Transverse colon (tissue), 4 donors: Measurements from ENCODE around the gene CAMKV. TPM values are rescaled to one million over a fixed set of nuclear protein-coding genes. Genes with fewer than 3 reads are reported as not detected.
"Not testable (repeated sequence)": the region's sequence is repeated elsewhere in the genome, so short reads cannot be mapped to it uniquely, and the experiment has no call there.

ENCODE experiments used
- DNase-seq: peaks from one replicate; pipeline ENCODE4 v3.0.0-alpha.2; 2019
- H3K27ac ChIP-seq, 4 donors: fragments of 200-600 bp; sonication (generic); 2 replicates each; pipeline ENCODE4 v1.5.1; 2016 to 2018; ENCODE audit warnings: inconsistent platforms in 4 of 4
- H3K27me3 ChIP-seq: fragments of 200-600 bp; sonication (generic); 2 replicates; pipeline ENCODE4 v1.5.1; 2017; ENCODE audit warnings: inconsistent platforms
- H3K36me3 ChIP-seq, 4 donors: fragments of 200-600 bp; sonication (generic); 2 replicates each; pipeline ENCODE4 v1.5.1; 2017 to 2019; ENCODE audit warnings: inconsistent platforms in 4 of 4
- H3K4me1 ChIP-seq, 4 donors: fragments of 200-600 bp; sonication (generic); 2 replicates each; pipeline ENCODE4 v1.5.1; 2017 to 2020; ENCODE audit warnings: inconsistent platforms in 4 of 4
- H3K4me3 ChIP-seq, 4 donors: fragments of 200-600 bp; sonication (generic); 1 replicate in 1 of 4; 2 replicates in 3 of 4; pipeline versions ENCODE4 v1.5.1 to v1.6.1; 2017 to 2019; ENCODE audit warnings: inconsistent platforms in 4 of 4
- H3K9me3 ChIP-seq, 2 donors: fragments of 200-600 bp; sonication (generic); 2 replicates each; pipeline ENCODE4 v1.5.1; 2017 to 2019; ENCODE audit warnings: inconsistent platforms in 2 of 2
- CTCF ChIP-seq, 5 experiments: fragments of 200-600 bp in 3 of 5; fragments of 450-650 bp in 2 of 5; sonication (generic) in 3 of 5; IDR thresholded peaks; 1 replicate in 2 of 5; 2 replicates in 3 of 5; pipeline ENCODE4 v1.5.1; 2016 to 2017; ENCODE audit warnings: antibody characterized with exemption in 5 of 5, inconsistent platforms in 3 of 5, mild to moderate bottlenecking in 2 of 5, moderate library complexity in 1 of 5
- EP300 ChIP-seq: sonication (generic); formaldehyde crosslinking; IDR thresholded peaks from one replicate; pipeline ENCODE4 v1.6.1; 2017; ENCODE audit warnings: antibody characterized with exemption, low read depth
- POLR2A ChIP-seq: fragments of 450-650 bp; IDR thresholded peaks from one replicate; pipeline ENCODE4 v1.6.1; 2016; ENCODE audit warnings: antibody characterized with exemption, mild to moderate bottlenecking, moderate library complexity
- POLR2AphosphoS5 ChIP-seq, 3 donors: sonication (generic); formaldehyde crosslinking; IDR thresholded peaks; one replicate each; pipeline ENCODE4 v1.6.1; 2016; ENCODE audit warnings: antibody characterized with exemption in 3 of 3
- WGBS, 2 donors: methylation state at CpG; one replicate each; pipeline ENCODE4 v1.1.5; 2018; ENCODE audit warnings: low coverage in 1 of 2; 5-methylcytosine and 5-hydroxymethylcytosine counted together
- in situ Hi-C, 4 donors: fragments of 200-750 bp; cut with MboI; loops; one replicate each; pipeline versions ENCODE4 v1.15.0 to v1.15.1; 2017; ENCODE audit warnings: low sequenced_read_pairs in 3 of 4, low pct_ligation_motif_present in 1 of 4, low pct_unique_long_range_greater_than_20kb in 1 of 4
- intact Hi-C: fragments of 100-400 bp; cut with DNase I; formaldehyde crosslinking; loops from one replicate; pipeline ENCODE4 v1.15.1; 2023; ENCODE audit warnings: low total_unique reads
- small RNA-seq, 4 donors: library from RNA; depleted of rRNA; stranded (forward); fragments of <200 nt; gene quantifications; one replicate each; pipeline ENCODE3, GENCODE V24; 2016
- total RNA-seq, 4 donors: library from RNA; depleted of rRNA; stranded (reverse); fragments of >200 nt; gene quantifications; one replicate each; pipeline ENCODE4 v1.1.0, GENCODE V29; 2016

Gene CAMKV
- total RNA-seq, 4 donors from 2014 or later: 0.14 TPM; not detected in 3

DNA sequence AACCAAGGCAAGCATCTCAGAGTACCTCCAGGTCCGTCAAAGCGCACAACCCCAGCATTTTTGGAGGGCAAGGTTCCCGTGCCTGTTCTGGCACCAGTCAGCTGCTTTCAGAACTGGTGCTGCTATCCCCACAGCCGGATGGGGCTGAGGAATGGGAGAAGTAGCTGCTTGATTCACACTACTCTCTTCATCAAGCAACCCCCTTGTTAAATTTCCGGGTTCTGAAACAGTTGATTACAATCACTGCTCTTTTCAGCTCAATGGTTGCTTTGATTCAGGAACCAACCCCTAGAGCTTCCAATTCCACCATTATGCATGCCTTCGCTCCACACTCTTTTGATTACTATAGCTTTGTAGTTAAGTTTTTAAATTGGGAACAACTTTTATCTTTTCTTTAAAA lies 43.7 kb downstream of the CAMKV start:
- Histone ChIP-seq H3K4me3 (no peak overlapping the region), H3K36me3 (no peaks in the 10 kb centered on the region), H3K27ac (no peak overlapping the region), H3K27me3 (no peaks in the 10 kb centered on the region), H3K4me1 (no peaks in the 10 kb centered on the region), H3K9me3 (no peaks in the 10 kb centered on the region)
- in situ Hi-C loops (no loop called here), intact Hi-C loops (no loop called here)
- 92 to 97% methylated on average over 3 to 6 of the region's 6 CpGs for WGBS, 2 donors
- no peak for DNase-seq
- TF ChIP-seq POLR2A: no peak
- no peak for TF ChIP-seq CTCF (IDR thresholded peaks at IDR 0.05)
- no peak for TF ChIP-seq EP300
- TF ChIP-seq POLR2AphosphoS5 (IDR thresholded peaks at IDR 0.05): no peak

GRCh38 chr3:49823131-49823530 lies 46.6 kb downstream of the CAMKV start:
- intact Hi-C loops, H3K27me3 ChIP-seq, in situ Hi-C loops, H3K36me3 ChIP-seq, H3K27ac ChIP-seq, DNase-seq, H3K9me3 ChIP-seq, H3K4me1 ChIP-seq, H3K4me3 ChIP-seq: not testable (repeated sequence)
- WGBS, 2 donors: 93% methylated on average over 3 of the region's 3 CpGs; no CpG with 5 or more reads in 1 of the 2 donors

DNA sequence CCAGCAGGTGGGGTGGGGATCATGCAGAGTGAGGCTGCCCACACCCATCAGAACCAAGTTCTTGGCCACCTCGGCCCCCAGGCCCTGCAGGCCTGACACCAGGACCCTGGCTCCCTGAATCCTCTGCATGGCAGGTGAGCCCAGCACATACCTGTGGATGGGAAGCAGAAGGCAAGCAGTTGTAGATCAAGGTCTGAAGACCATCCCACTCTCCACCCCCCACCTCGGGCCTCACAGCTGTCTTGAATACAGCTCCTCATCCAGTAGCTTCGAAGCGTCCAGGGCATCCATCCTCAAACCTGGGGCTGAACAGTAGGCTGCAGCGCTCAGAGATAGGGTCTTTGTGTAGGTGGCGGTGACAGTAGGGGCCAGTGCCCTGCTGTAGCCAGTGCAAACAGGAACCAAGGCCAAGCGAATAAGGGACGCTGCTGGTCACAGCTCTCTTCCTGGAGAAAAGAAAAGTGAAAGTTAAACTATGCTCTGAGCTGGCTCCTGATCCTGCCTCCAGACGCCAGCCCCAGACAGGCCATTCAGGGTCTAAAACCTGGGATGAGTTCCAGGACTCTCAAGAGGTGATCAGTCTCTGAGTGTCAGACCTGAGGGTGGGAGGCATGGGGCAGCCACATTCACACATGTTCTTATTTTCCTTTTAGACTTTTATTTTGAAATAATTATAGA lies 56.1 kb downstream of the CAMKV start, which contains the start of gene UBA7:
Gene UBA7, minus strand, starts transcription at position 457 of the 678 bp plus-strand sequence. Its CDS starts 166 bp downstream, at position 291.
- in situ Hi-C loops: no loop called here
- TF ChIP-seq EP300: no peak
- TF ChIP-seq POLR2AphosphoS5 (IDR thresholded peaks at IDR 0.05): peak in 2 of 3 donors; percentile 12 to 40
- peak; percentile 35 for TF ChIP-seq POLR2A
- TF ChIP-seq CTCF (IDR thresholded peaks at IDR 0.05): no peak
- Histone ChIP-seq H3K9me3 (no peaks in the 10 kb centered on the region), H3K4me3 (peak within 1 kb of the TSS; percentile 30 to 58 (median 41)), H3K4me1 (peaks cover 11 to 21% (median 17%) of the 10 kb centered on the region in 4 donors), H3K27ac (peak within 1 kb of the TSS; percentile 74 to 85 (median 84)), H3K27me3 (no peaks in the 10 kb centered on the region), H3K36me3 (peaks cover 0 to 6% (median 0%) of the 10 kb centered on the region in 4 donors)
- intact Hi-C loops: no loop called here
- DNase-seq: peak; percentile 63
- 4% methylated on average over 9 of the region's 9 CpGs; no CpG with 5 or more reads in 1 of the 2 donors for WGBS, 2 donors

- WGBS, 2 donors: 28% methylated on average over 7 of the region's 9 CpGs; no CpG with 5 or more reads in 1 of the 2 donors
- H3K4me3 ChIP-seq: peak overlapping the region; percentile 30 to 58 (median 41)
- peaks cover 11 to 21% (median 17%) of the 10 kb centered on the region in 4 donors for H3K4me1 ChIP-seq
- H3K27me3 ChIP-seq: no peaks in the 10 kb centered on the region
- no peaks in the 10 kb centered on the region for H3K9me3 ChIP-seq
- intact Hi-C loops: no loop called here
- H3K36me3 ChIP-seq: peaks cover 0 to 6% (median 0%) of the 10 kb centered on the region in 4 donors
- no peak for TF ChIP-seq POLR2AphosphoS5 (IDR thresholded peaks at IDR 0.05)
- no peak for TF ChIP-seq EP300
- TF ChIP-seq POLR2A: no peak
- TF ChIP-seq CTCF (IDR thresholded peaks at IDR 0.05): no peak
- DNase-seq: no peak
- in situ Hi-C loops: no loop called here
- H3K27ac ChIP-seq: peak overlapping the region; percentile 74 to 85 (median 84)
These were observed 56.7 kb downstream of the CAMKV start for GRCh38 chr3:49812916-49813496.

Small RNAs within 50 kb of the gene (small RNA-seq; reads per million reads assigned to genes)
- 0 reads per million in 4 donors for gene RN7SL217P

Other genes starting within 250 kb of the CAMKV start
- gene APEH, start 195.6 kb downstream of the CAMKV start, total RNA-seq: 100 to 1,000 TPM in 3 of 4 donors, 10 to 100 TPM in 1; 53.9 to 151 (median 116) TPM
- 100 to 1,000 TPM in 1 of 4 donors, 10 to 100 TPM in 3; 12.2 to 116 (median 15.1) TPM for gene MST1, start 180.4 kb downstream of the CAMKV start, total RNA-seq
- gene RNF123, start 180.3 kb downstream of the CAMKV start, total RNA-seq: 10 to 100 TPM; 34.6 to 99.5 (median 52.1) TPM
- gene AMIGO3, start 150.2 kb downstream of the CAMKV start, total RNA-seq: under 1 TPM in 2 of 4 donors, not detected in 2; 0.68 to 0.79 TPM
- 10 to 100 TPM; 37.2 to 53.9 (median 44.2) TPM for gene GMPPB, start 146.0 kb downstream of the CAMKV start, total RNA-seq
- gene IP6K1, start 83.4 kb downstream of the CAMKV start, total RNA-seq: 10 to 100 TPM; 20.5 to 40.7 (median 39.7) TPM
- not detected for gene CDHR4, start 70.0 kb downstream of the CAMKV start, total RNA-seq
- 1 to 10 TPM in 2 of 4 donors, not detected in 2; 1.4 to 1.5 TPM for gene INKA1, start 66.6 kb downstream of the CAMKV start, total RNA-seq
- 100 to 1,000 TPM in 1 of 4 donors, 10 to 100 TPM in 3; 77.5 to 112 (median 94.0) TPM for gene UBA7, start 56.0 kb downstream of the CAMKV start, total RNA-seq
- 1 to 10 TPM; 1.2 to 1.7 (median 1.6) TPM for gene TRAIP, start 13.3 kb downstream of the CAMKV start, total RNA-seq
- 100 to 1,000 TPM in 3 of 4 donors, 10 to 100 TPM in 1; 92.8 to 323 (median 138) TPM for gene MST1R, start 34.0 kb upstream of the CAMKV start, total RNA-seq
- 10 to 100 TPM in 1 of 4 donors, 1 to 10 TPM in 2, under 1 TPM in 1; 0.80 to 10.5 (median 8.7) TPM for gene MON1A, start 59.9 kb upstream of the CAMKV start, total RNA-seq
- 100 to 1,000 TPM in 3 of 4 donors, 10 to 100 TPM in 1; 89.7 to 256 (median 152) TPM for gene RBM6, start 70.2 kb upstream of the CAMKV start, total RNA-seq
- gene RBM5, start 219.0 kb upstream of the CAMKV start, total RNA-seq: 100 to 1,000 TPM; 238 to 391 (median 304) TPM